Kidney (tissue), 14 donors: ENCODE measurements around the gene CCDC39. TPM values are rescaled to one million over a fixed set of nuclear protein-coding genes. Genes with fewer than 3 reads are reported as not detected.

Source experiments
- DNase-seq, 5 donors: peaks; one replicate each; pipeline ENCODE4 v3.0.0-alpha.2; 2013 to 2020
- FAIRE-seq: peaks from 2 replicates; lab custom pipeline; 2012; peaks lifted over from hg19 to GRCh38; lab: Jason Lieb, UNC
- H3K27ac ChIP-seq, 2 donors: one replicate each; pipeline ENCODE4 v1.7.0; 2013; ENCODE audit warnings: low read depth in 2 of 2, low read length in 2 of 2, inconsistent platforms in 1 of 2
- H3K27me3 ChIP-seq: one replicate; pipeline ENCODE4 v1.7.1; 2013; ENCODE audit warnings: low read length, inconsistent platforms; ENCODE audit not compliant: control insufficient read depth, insufficient read depth
- H3K36me3 ChIP-seq, 3 donors: one replicate each; pipeline versions ENCODE4 v1.7.0 to v1.7.1; 2013; ENCODE audit warnings: low read length in 3 of 3, control low read depth in 1 of 3, inconsistent platforms in 1 of 3; ENCODE audit not compliant: insufficient read depth in 3 of 3, control insufficient read depth in 2 of 3
- H3K4me1 ChIP-seq, 3 donors: one replicate each; pipeline versions ENCODE4 v1.7.0 to v1.7.1; 2013; ENCODE audit warnings: low read length in 3 of 3, inconsistent platforms in 1 of 3, low read depth in 1 of 3; ENCODE audit not compliant: control insufficient read depth in 2 of 3, insufficient read depth in 2 of 3
- H3K4me3 ChIP-seq, 3 donors: one replicate each; pipeline versions ENCODE4 v1.7.0 to v1.8.1; 2013; ENCODE audit warnings: low read length in 3 of 3, control low read depth in 1 of 3, inconsistent platforms in 1 of 3
- H3K9ac ChIP-seq, 3 donors: one replicate each; pipeline versions ENCODE4 v1.7.0 to v1.7.1; 2013; ENCODE audit warnings: low read length in 3 of 3, control low read depth in 1 of 3, inconsistent platforms in 1 of 3
- H3K9me3 ChIP-seq, 3 donors: one replicate each; pipeline versions ENCODE4 v1.7.0 to v1.7.1; 2013; ENCODE audit warnings: low read length in 3 of 3, control low read depth in 1 of 3, inconsistent platforms in 1 of 3; ENCODE audit not compliant: control insufficient read depth in 2 of 3, insufficient read depth in 1 of 3
- intact Hi-C: fragments of 100-400 bp; cut with DNase I; formaldehyde crosslinking; loops from one replicate; pipeline ENCODE4 v1.11.1; 2022
- polyA plus RNA-seq: library from polyadenylated mRNA; stranded (reverse); fragments of 350-450 nt; fragmentation: Illumina TruSeq; extraction: RNeasy Lipid Tissue Mini Kit (QIAGEN cat#74804); gene quantifications from one replicate; pipeline ENCODE4 v1.2.3, GENCODE V29; 2014; ENCODE audit warnings: low read depth, low replicate concordance; ENCODE audit not compliant: insufficient read depth
- total RNA-seq: library from RNA; stranded (reverse); fragmentation: NEBNext Ultra II Directional; extraction: Animal tissue kit (Norgen Biotek cat#: 25700); gene quantifications from one replicate; pipeline ENCODE4 v1.2.1, GENCODE V29; 2021
- TF ChIP-seq, protein P1 (sequence below): IDR thresholded peaks from 3 replicates; pipeline ENCODE4 v1.5.1; 2012; ENCODE audit warnings: mild to moderate bottlenecking, moderate library complexity, borderline replicate concordance; ENCODE audit not compliant: insufficient read depth; ENCODE audit errors: extremely low read depth
- donor health status: control.
- donor health status: control.
- donor health status: control.
- donor health status: control.
- donor health status: control.
- donor health status: DM: yes; HTN: yes; CAD: no.
- donor health status: Normal renal cell carcinoma (clear cell type).

CCDC39 gene
- total and polyA plus RNA-seq, 2 donors from 2014 or later, result 0.60 TPM; not detected in 1

DNA sequence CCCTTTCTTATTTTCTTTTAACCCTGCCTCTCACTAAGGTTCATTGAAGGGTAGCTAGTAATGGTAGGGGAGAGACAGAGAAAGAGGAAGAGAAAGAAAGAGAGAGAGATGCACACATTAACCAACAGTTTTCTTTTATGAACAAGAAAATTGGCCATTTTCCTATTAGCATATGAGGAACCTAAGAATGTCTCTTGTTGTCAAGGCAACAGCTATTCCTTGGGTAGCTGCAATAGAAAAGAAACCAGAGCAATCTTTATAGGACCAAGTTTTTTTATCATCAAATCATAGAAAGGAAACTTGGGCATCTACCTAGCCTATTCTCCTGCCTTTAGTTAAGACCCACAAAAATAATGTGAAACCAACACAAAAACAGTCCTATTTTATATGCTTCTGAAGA lies 15.0 kb upstream of the CCDC39 start:
- Histone ChIP-seq H3K9me3 (no peaks in the 10 kb centered on the region), H3K9ac (no peak overlapping the region), H3K27me3 (no peaks in the 10 kb centered on the region), H3K4me3 (no peak overlapping the region), H3K4me1 (no peaks in the 10 kb centered on the region), H3K27ac (no peak overlapping the region), H3K36me3 (no peaks in the 10 kb centered on the region)
- DNase-seq, result no peak
- intact Hi-C loops, result no loop called here
- TF ChIP-seq, protein P1, sequence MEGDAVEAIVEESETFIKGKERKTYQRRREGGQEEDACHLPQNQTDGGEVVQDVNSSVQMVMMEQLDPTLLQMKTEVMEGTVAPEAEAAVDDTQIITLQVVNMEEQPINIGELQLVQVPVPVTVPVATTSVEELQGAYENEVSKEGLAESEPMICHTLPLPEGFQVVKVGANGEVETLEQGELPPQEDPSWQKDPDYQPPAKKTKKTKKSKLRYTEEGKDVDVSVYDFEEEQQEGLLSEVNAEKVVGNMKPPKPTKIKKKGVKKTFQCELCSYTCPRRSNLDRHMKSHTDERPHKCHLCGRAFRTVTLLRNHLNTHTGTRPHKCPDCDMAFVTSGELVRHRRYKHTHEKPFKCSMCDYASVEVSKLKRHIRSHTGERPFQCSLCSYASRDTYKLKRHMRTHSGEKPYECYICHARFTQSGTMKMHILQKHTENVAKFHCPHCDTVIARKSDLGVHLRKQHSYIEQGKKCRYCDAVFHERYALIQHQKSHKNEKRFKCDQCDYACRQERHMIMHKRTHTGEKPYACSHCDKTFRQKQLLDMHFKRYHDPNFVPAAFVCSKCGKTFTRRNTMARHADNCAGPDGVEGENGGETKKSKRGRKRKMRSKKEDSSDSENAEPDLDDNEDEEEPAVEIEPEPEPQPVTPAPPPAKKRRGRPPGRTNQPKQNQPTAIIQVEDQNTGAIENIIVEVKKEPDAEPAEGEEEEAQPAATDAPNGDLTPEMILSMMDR, result no peak
- FAIRE-seq, result no peak

DNA sequence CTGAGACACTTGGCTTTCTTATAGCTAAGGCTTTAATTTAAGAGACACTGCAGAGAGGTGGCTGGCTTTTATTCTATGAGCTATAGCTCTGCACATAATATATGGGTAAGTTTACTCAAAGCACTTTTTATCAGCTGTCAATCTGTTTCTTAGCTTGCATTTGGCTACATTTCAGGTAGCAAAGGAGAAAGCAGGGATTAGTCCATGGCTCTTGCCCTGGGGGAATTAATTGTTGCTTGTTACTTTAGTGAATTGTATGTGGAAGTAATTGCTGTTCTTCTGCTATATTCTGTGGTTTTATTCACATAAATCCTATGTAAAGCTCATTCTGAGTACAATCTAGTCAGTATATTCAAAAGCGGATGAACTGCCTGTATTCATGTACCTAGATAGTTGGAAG lies 14.4 kb upstream of the CCDC39 start:
- TF ChIP-seq, protein P1, result no peak
- Histone ChIP-seq H3K4me1 (no peaks in the 10 kb centered on the region), H3K9ac (no peak overlapping the region), H3K27ac (no peak overlapping the region), H3K36me3 (no peaks in the 10 kb centered on the region), H3K27me3 (no peaks in the 10 kb centered on the region), H3K9me3 (no peaks in the 10 kb centered on the region), H3K4me3 (no peak overlapping the region)
- DNase-seq (no peak), FAIRE-seq (no peak)
- intact Hi-C loops, result no loop called here

DNA sequence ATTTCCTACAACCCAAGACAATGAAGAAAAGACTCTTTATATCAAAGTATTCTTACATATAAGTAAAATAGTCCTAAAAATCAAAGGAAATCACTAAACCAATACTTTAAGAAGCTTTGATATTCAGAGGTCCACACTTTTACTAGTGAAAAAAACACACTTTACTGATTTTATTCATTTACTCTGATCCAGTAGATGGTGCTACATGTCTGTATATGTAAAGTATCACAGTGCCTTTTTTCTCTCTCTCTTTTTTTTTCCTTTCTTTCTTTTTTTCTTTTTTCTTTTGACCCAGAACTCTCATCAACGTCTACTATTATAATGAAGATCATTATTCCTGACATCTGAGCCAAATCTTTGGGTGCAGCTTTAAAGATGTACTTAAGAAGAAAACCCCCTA lies 10.8 kb upstream of the CCDC39 start:
- TF ChIP-seq, protein P1, result no peak
- H3K4me1 ChIP-seq, result no peaks in the 10 kb centered on the region
- H3K27me3 ChIP-seq, result no peaks in the 10 kb centered on the region
- H3K9ac ChIP-seq, result no peak overlapping the region
- intact Hi-C loops, result no loop called here
- H3K27ac ChIP-seq, result no peak overlapping the region
- no peaks in the 10 kb centered on the region for H3K36me3 ChIP-seq
- FAIRE-seq (no peak), DNase-seq (no peak)
- no peaks in the 10 kb centered on the region for H3K9me3 ChIP-seq
- no peak overlapping the region for H3K4me3 ChIP-seq

DNA sequence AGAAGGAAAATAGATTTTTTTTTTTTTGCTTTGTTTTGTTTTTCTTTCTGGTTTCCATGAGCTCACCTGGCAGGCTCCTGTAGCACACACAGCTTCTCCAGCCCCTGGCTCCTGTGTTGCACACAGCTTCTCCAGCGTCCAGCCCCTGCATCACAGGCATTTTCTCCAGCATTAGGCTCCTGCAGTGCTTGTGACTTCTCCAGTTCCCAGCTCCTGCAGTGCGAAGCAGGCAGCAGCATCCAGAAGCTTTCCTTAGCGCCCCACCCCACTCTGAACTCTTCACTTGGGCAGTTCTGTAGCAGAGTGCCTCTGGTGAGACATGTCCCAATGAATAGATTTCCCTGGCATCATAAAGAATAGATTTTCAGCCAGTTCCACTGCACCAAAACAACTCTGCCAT lies 5.5 kb upstream of the CCDC39 start:
- no peak overlapping the region for H3K9ac ChIP-seq
- DNase-seq (peak in 1 of 5 donors; percentile 43), FAIRE-seq (no peak)
- intact Hi-C loops, result no loop called here
- TF ChIP-seq, protein P1, result no peak
- H3K27ac ChIP-seq, result no peak overlapping the region
- no peaks in the 10 kb centered on the region for H3K27me3 ChIP-seq
- H3K4me3 ChIP-seq, result no peak overlapping the region
- H3K36me3 ChIP-seq, result no peaks in the 10 kb centered on the region
- H3K9me3 ChIP-seq, result no peaks in the 10 kb centered on the region
- no peaks in the 10 kb centered on the region for H3K4me1 ChIP-seq
